Stimulated activated CD8-positive, alpha-beta memory T cell treated with anti-CD3 and anti-CD28 coated beads, Interleukin-7, amount 100 ng/mL, for 4 hours (primary cell): ENCODE data around the gene NPRL2.

Source experiments
- DNase-seq, 2 donors: peaks; one replicate each; pipeline ENCODE4 v3.0.0-alpha.2; 2020; ENCODE audit warnings: low read depth in 2 of 2

The NPRL2 gene

GRCh38 chr3:50350213-50350526, 405 bp downstream of the NPRL2 start:
- DNase-seq = no peak

DNA sequence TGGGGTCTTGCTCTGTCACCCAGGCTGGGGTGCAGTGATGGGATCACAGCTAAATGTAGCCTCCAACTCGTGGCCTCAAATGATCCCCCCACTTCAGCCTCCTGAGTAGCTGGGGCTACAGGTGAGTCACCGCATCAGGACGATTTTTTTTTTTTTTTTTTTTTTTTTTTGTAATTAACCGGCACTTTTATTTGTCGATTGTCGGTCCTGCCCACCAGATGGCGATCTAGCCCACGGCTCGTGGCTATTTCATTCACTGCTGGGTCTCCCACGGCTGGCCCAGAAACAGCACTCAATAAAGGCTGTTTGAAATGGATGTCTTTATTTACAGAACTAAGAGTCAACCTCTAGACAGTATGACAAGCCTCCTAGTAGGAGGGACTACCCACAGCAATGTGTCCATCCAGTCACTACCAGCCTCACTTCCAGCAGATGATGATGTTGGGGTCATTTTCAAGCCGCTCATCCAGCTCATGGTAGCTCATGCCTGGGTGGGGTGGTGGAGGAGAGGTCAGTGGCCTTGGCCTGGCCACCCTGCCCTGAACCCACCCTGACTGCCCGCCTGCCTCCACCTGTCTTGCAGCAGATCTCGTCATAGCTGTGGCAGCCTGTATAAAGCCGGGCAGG, 3.3 kb downstream of the NPRL2 start:
- peak; percentile 64 to 70 for DNase-seq

- peak; percentile 43 to 61 for DNase-seq
Measured at GRCh38 chr3:50345586-50346234, 4.9 kb downstream of the NPRL2 start, which contains the start of gene ZMYND10. Gene ZMYND10 (minus strand): TSS chr3:50345732. CDS start chr3:50345579, 153 bp downstream.

DNA sequence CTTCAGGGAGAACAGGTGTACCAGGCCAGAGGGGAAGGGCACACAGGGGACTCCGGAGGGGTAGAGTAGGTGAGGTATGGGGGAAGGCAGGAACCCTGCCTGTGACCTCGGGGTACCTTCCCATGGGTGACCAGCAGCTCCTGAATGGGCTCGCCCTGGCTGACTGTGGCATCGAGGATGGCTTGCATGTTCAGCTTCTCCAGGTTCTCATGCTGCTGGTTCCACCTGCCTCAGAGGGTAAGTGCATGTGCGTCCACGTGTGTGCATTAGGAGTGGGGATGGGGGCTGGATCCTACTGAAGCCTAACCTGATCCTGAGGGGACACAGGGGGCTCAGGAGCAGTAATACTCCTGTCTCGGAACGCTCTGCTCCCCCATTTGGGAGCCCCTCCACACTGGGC, 5.6 kb downstream of the NPRL2 start:
- no peak for DNase-seq

DNA sequence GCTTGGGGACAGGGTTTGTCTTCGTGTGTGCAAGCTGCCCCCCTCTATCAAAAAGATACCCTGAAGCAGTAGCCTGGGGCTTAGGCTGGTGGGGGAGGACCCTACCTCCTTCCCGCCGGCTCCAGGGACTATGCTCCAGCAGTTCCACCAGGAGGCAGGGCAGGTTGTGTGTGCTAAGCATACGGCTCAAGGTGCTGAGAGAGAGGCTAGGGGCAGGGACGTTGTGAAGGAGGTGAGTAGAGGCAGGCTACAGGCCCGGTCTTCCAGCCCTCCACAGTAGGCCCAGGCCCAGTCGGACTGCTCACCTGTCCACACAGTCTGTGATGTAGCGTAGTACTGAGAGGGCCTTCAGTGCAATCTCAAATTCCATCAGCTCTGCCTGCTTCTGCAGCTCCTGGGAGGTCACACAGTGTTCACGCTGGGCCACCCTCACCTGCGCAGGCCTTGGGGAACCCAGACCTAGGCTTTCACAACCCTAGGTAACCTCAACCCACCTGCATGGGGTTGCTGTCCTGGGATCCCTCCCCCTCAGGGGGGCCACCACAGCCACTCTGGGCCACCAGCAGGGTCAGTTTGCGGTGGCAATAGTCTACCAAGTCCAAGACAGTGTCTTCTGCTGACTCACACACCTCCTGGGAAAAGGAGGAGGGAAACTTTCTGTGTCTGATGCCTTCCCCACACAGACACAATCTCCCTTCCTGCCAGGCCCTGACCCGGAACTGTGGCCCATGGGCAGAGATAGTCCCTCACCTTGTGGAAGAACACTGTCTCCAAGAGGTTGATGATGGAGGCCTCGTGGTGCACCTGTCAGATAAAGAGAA, 7.6 kb downstream of the NPRL2 start:
- DNase-seq = no peak

- no peak for DNase-seq
Measured at GRCh38 chr3:50341996-50342650, 8.5 kb downstream of the NPRL2 start.

- no peak for DNase-seq
Measured at GRCh38 chr3:50341537-50341936, 9.0 kb downstream of the NPRL2 start.

- DNase-seq = peak; percentile 36 to 57
Measured at GRCh38 chr3:50340448-50341329, 9.9 kb downstream of the NPRL2 start, which contains the start of gene RASSF1. Gene RASSF1 (minus strand): TSS chr3:50340836. CDS start chr3:50340805, 31 bp downstream.

DNA sequence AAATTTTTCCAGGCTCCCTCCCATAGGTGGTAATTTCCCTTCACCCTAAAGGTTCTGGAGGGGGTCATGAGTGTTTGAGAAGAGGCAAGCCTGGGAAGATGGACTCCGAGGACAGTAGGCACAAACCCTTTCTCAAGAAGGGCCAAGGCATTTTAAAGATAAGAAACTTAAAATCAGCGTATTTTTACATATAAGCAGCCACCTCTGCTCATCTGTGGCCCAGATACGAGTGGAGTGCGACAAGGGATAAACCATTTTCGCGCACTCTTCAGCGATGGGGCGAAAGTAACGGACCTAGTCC, 10.5 kb downstream of the NPRL2 start:
- DNase-seq = no peak

GRCh38 chr3:50339485-50340146, 11.0 kb downstream of the NPRL2 start:
- DNase-seq = no peak

DNA sequence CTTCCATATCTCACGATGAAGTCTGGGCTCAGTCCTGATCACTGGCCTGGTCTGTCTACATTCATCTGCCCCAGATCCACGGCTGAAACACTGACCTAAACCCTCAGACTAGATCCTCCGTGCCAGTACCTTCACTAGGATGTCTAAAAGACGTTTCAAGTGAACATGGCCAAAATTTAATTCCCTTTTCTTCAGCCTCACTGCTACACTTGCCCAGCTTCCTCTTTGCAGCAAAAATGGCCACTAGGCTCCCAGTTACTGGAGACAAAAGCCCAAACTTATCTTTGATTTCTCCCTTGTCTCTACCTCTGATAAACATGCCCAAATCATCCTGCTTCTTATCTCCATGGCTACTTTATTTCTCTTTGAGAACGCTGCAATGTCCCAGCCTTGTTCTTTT, 11.6 kb downstream of the NPRL2 start:
- no peak for DNase-seq

GRCh38 chr3:50337175-50337861, 13.3 kb downstream of the NPRL2 start:
- DNase-seq = peak; percentile 91 to 96

DNA sequence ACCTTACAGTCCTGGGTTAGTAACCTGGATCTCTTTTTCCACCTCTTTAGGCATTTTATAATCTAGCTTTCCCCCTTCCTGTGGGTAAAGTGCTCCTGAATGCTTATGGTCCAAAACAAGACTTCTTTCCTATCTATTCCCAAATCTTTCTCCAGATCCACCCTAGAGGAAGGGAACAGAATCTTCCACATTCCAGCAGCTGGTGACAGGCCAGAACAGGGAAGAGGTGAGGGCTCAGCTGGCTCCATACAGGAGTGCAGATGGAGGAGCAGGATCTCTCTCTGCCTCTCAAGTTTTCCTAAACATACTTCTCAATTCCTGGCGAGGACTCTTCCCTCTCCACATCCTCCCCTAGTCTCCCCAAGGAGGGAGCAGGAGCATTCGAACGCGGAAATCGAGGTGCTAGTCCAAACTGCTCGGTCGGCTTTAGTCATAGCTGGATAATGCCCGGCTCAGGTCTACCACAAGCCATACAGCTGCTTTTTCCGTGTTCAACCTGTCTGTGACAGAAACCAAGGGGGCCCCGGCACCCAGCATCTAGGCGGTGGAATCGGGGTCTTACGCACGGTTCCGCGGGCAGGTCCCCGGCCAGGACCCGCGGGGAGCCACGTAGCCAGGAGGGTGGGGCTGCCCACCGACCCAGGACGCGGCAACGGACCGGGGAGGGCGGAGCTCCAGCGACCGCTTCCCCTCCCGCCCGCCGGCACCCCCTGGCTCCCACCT, 14.0 kb downstream of the NPRL2 start:
- DNase-seq = no peak

- DNase-seq = no peak
Measured at GRCh38 chr3:50334339-50335075, 16.1 kb downstream of the NPRL2 start.

DNA sequence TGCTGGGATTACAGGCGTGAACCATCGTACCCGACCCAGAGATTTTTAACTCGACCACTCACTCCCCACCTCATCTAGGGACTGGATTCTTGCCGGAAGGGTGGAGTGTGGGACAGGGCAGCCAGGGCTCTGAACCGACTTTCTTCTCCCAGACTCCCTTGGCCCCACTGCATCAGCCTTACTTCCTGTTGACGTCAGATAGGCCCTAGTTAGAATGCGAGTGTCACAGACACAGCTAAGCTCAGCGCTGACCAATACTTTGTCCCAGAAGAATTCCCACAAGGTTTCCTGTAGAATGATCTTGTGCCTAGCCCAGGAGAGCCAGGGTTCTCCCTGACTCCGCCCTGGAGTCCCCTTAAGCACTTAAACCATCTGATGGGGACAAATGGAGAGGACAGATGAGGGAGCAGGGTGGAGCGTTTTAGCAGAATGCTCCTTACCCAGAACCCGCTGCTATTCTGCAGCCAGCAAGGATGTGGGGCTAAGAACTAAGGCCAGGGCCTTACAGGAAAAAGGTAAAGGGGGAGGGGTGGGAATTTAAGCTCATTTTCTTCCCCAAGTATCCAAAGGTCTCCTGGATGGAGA, 16.7 kb downstream of the NPRL2 start:
- no peak for DNase-seq

- no peak for DNase-seq
Measured at GRCh38 chr3:50331364-50331907, 19.1 kb downstream of the NPRL2 start.

DNA sequence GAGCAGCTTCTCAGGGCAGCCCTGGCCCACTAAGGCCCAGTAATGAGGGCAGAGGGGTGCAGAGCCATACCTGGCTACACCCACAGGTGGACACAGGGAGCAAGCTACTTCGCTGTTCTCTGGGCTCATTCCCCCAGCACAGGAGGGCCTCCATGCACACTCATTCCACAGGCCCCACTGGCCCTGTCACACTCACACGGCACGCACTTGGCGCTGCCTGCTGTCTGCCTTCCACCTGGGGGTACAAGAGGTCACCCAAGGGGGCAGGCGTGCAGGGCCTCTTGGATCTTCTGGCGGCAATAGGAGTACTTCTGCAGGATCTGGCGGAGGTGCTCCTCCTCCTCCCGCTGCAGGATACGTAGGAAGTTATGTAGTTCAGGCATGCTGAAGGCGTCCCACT, 20.2 kb downstream of the NPRL2 start:
- no peak for DNase-seq
